ENCODE results near the gene SCAMP3.
"Not testable (repeated sequence)": the region's sequence is repeated elsewhere in the genome, so short reads cannot be mapped to it uniquely, and the experiment has no call there.

SCAMP3 gene

GRCh38 chr1:155297384-155297783 lies 35.2 kb upstream of the SCAMP3 start:
- Histone ChIP-seq H3K9ac (ENCODE audit: low read depth, low read length) (no peak overlapping the region), H3K4me3 (ENCODE audit: low read length) (no peak overlapping the region), H3K27me3 (ENCODE audit: insufficient read depth, low read length) (peaks cover 39% of the 10 kb centered on the region), H3K27ac (ENCODE audit: low read depth, low read length) (no peak overlapping the region), H3K9me3 (ENCODE audit: insufficient read depth, low read depth, low read length) (no peaks in the 10 kb centered on the region), H3K36me3 (ENCODE audit: insufficient read depth, low read length) (no peaks in the 10 kb centered on the region), H3K4me1 (ENCODE audit: insufficient read depth, low read length) (no peaks in the 10 kb centered on the region)
- 77% methylated on average over 7 of the region's 7 CpGs for WGBS

- Histone ChIP-seq H3K9me3 (ENCODE audit: insufficient read depth, low read depth, low read length) (no peaks in the 10 kb centered on the region), H3K4me1 (ENCODE audit: insufficient read depth, low read length) (no peaks in the 10 kb centered on the region), H3K36me3 (ENCODE audit: insufficient read depth, low read length) (no peaks in the 10 kb centered on the region), H3K4me3 (ENCODE audit: low read length) (no peak overlapping the region), H3K27ac (ENCODE audit: low read depth, low read length) (no peak overlapping the region), H3K27me3 (ENCODE audit: insufficient read depth, low read length) (peaks cover 39% of the 10 kb centered on the region), H3K9ac (ENCODE audit: low read depth, low read length) (no peak overlapping the region)
- 91% methylated on average over 3 of the region's 3 CpGs for WGBS
Measured at GRCh38 chr1:155296661-155297060, 34.5 kb upstream of the SCAMP3 start.

- Histone ChIP-seq H3K9ac (ENCODE audit: low read depth, low read length) (no peak overlapping the region), H3K4me3 (ENCODE audit: low read length) (peak overlapping the region; percentile 72), H3K36me3 (ENCODE audit: insufficient read depth, low read length) (no peaks in the 10 kb centered on the region), H3K27me3 (ENCODE audit: insufficient read depth, low read length) (peaks cover 39% of the 10 kb centered on the region), H3K4me1 (ENCODE audit: insufficient read depth, low read length) (no peaks in the 10 kb centered on the region), H3K9me3 (ENCODE audit: insufficient read depth, low read depth, low read length) (no peaks in the 10 kb centered on the region), H3K27ac (ENCODE audit: low read depth, low read length) (no peak overlapping the region)
- WGBS = 73% methylated on average over 7 of the region's 7 CpGs
Measured at GRCh38 chr1:155295942-155296267, 33.7 kb upstream of the SCAMP3 start.

- Histone ChIP-seq H3K4me1 (ENCODE audit: insufficient read depth, low read length) (no peaks in the 10 kb centered on the region), H3K9ac (ENCODE audit: low read depth, low read length) (peak overlapping the region; percentile 33; the same call in 1 of the 2 replicates), H3K4me3 (ENCODE audit: low read length) (peak overlapping the region; percentile 72), H3K36me3 (ENCODE audit: insufficient read depth, low read length) (no peaks in the 10 kb centered on the region), H3K9me3 (ENCODE audit: insufficient read depth, low read depth, low read length) (no peaks in the 10 kb centered on the region), H3K27me3 (ENCODE audit: insufficient read depth, low read length) (peaks cover 39% of the 10 kb centered on the region), H3K27ac (ENCODE audit: low read depth, low read length) (no peak overlapping the region)
- WGBS = 5% methylated on average over 47 of the region's 47 CpGs
Measured at GRCh38 chr1:155295183-155295941, 33.2 kb upstream of the SCAMP3 start.

GRCh38 chr1:155294520-155295182 lies 32.5 kb upstream of the SCAMP3 start:
- no peak overlapping the region for H3K9ac ChIP-seq (ENCODE audit: low read depth, low read length)
- 40% methylated on average over 46 of the region's 46 CpGs for WGBS
- H3K4me1 ChIP-seq (ENCODE audit: insufficient read depth, low read length) = no peaks in the 10 kb centered on the region
- H3K27ac ChIP-seq (ENCODE audit: low read depth, low read length) = no peak overlapping the region
- no peaks in the 10 kb centered on the region for H3K9me3 ChIP-seq (ENCODE audit: insufficient read depth, low read depth, low read length)
- H3K4me3 ChIP-seq (ENCODE audit: low read length) = peak overlapping the region; percentile 72
- peaks cover 39% of the 10 kb centered on the region for H3K27me3 ChIP-seq (ENCODE audit: insufficient read depth, low read length)
- H3K36me3 ChIP-seq (ENCODE audit: insufficient read depth, low read length) = no peaks in the 10 kb centered on the region

- H3K9me3 ChIP-seq (ENCODE audit: insufficient read depth, low read depth, low read length) = no peaks in the 10 kb centered on the region
- no peak overlapping the region for H3K9ac ChIP-seq (ENCODE audit: low read depth, low read length)
- no peak overlapping the region for H3K27ac ChIP-seq (ENCODE audit: low read depth, low read length)
- H3K27me3 ChIP-seq (ENCODE audit: insufficient read depth, low read length) = peaks cover 39% of the 10 kb centered on the region
- 90% methylated on average over 17 of the region's 17 CpGs for WGBS
- no peaks in the 10 kb centered on the region for H3K4me1 ChIP-seq (ENCODE audit: insufficient read depth, low read length)
- no peak overlapping the region for H3K4me3 ChIP-seq (ENCODE audit: low read length)
- H3K36me3 ChIP-seq (ENCODE audit: insufficient read depth, low read length) = no peaks in the 10 kb centered on the region
Measured at GRCh38 chr1:155293086-155293749, 31.1 kb upstream of the SCAMP3 start.

- not testable (repeated sequence) for H3K27ac ChIP-seq (ENCODE audit: low read depth, low read length); H3K9ac ChIP-seq (ENCODE audit: low read depth, low read length); H3K4me3 ChIP-seq (ENCODE audit: low read length); H3K9me3 ChIP-seq (ENCODE audit: insufficient read depth, low read depth, low read length); H3K36me3 ChIP-seq (ENCODE audit: insufficient read depth, low read length); H3K4me1 ChIP-seq (ENCODE audit: insufficient read depth, low read length)
- 92% methylated on average over 9 of the region's 10 CpGs for WGBS
- H3K27me3 ChIP-seq (ENCODE audit: insufficient read depth, low read length) = peaks cover 34% of the 10 kb centered on the region
Measured at GRCh38 chr1:155291006-155291405, 28.8 kb upstream of the SCAMP3 start.

GRCh38 chr1:155287987-155288543 lies 25.9 kb upstream of the SCAMP3 start:
- 93% methylated on average over 21 of the region's 21 CpGs for WGBS
- Histone ChIP-seq H3K4me3 (ENCODE audit: low read length) (no peak overlapping the region), H3K27ac (ENCODE audit: low read depth, low read length) (no peak overlapping the region)

GRCh38 chr1:155286544-155286943 lies 24.4 kb upstream of the SCAMP3 start:
- no peak overlapping the region for H3K4me3 ChIP-seq (ENCODE audit: low read length)
- no peaks in the 10 kb centered on the region for H3K36me3 ChIP-seq (ENCODE audit: insufficient read depth, low read length)
- no peaks in the 10 kb centered on the region for H3K4me1 ChIP-seq (ENCODE audit: insufficient read depth, low read length)
- H3K27ac ChIP-seq (ENCODE audit: low read depth, low read length) = no peak overlapping the region
- H3K27me3 ChIP-seq (ENCODE audit: insufficient read depth, low read length) = no peaks in the 10 kb centered on the region
- H3K9me3 ChIP-seq (ENCODE audit: insufficient read depth, low read depth, low read length) = no peaks in the 10 kb centered on the region
- no peak overlapping the region for H3K9ac ChIP-seq (ENCODE audit: low read depth, low read length)
- WGBS = 91% methylated on average over 2 of the region's 2 CpGs

More at GRCh38 chr1:155287987-155288543, 25.9 kb upstream of the SCAMP3 start:
- Histone ChIP-seq H3K9ac (ENCODE audit: low read depth, low read length) (no peak overlapping the region), H3K27me3 (ENCODE audit: insufficient read depth, low read length) (peaks cover 4% of the 10 kb centered on the region; the same call in 1 of the 2 replicates), H3K4me1 (ENCODE audit: insufficient read depth, low read length) (no peaks in the 10 kb centered on the region), H3K36me3 (ENCODE audit: insufficient read depth, low read length) (no peaks in the 10 kb centered on the region), H3K9me3 (ENCODE audit: insufficient read depth, low read depth, low read length) (no peaks in the 10 kb centered on the region)

GRCh38 chr1:155285631-155286044 lies 23.5 kb upstream of the SCAMP3 start:
- WGBS = 95% methylated on average over 18 of the region's 18 CpGs
- Histone ChIP-seq H3K27ac (ENCODE audit: low read depth, low read length) (no peak overlapping the region), H3K9ac (ENCODE audit: low read depth, low read length) (no peak overlapping the region), H3K4me1 (ENCODE audit: insufficient read depth, low read length) (no peaks in the 10 kb centered on the region), H3K4me3 (ENCODE audit: low read length) (no peak overlapping the region), H3K27me3 (ENCODE audit: insufficient read depth, low read length) (no peaks in the 10 kb centered on the region), H3K9me3 (ENCODE audit: insufficient read depth, low read depth, low read length) (no peaks in the 10 kb centered on the region), H3K36me3 (ENCODE audit: insufficient read depth, low read length) (no peaks in the 10 kb centered on the region)

GRCh38 chr1:155285063-155285462 lies 22.9 kb upstream of the SCAMP3 start:
- no peak overlapping the region for H3K4me3 ChIP-seq (ENCODE audit: low read length)
- WGBS = 93% methylated on average over 14 of the region's 14 CpGs

More at GRCh38 chr1:155285063-155285462, 22.9 kb upstream of the SCAMP3 start:
- Histone ChIP-seq H3K4me1 (ENCODE audit: insufficient read depth, low read length) (no peaks in the 10 kb centered on the region), H3K27me3 (ENCODE audit: insufficient read depth, low read length) (no peaks in the 10 kb centered on the region), H3K36me3 (ENCODE audit: insufficient read depth, low read length) (no peaks in the 10 kb centered on the region), H3K27ac (ENCODE audit: low read depth, low read length) (no peak overlapping the region), H3K9ac (ENCODE audit: low read depth, low read length) (no peak overlapping the region), H3K9me3 (ENCODE audit: insufficient read depth, low read depth, low read length) (no peaks in the 10 kb centered on the region)
